GM19099 (cell line): ENCODE data around the gene GAS7.

Experiments
- POLR2A ChIP-seq: IDR thresholded peaks from 3 replicates; pipeline ENCODE4 v1.6.1; 2011; ENCODE audit warnings: low read depth; ENCODE audit not compliant: insufficient read length; ENCODE audit errors: extremely low read depth

Gene GAS7

GRCh38 chr17:9973669-9974447 is 224.5 kb downstream of the GAS7 start:
- no peak for TF ChIP-seq POLR2A

GRCh38 chr17:9971991-9972390 is 226.4 kb downstream of the GAS7 start:
- TF ChIP-seq POLR2A, result no peak

GRCh38 chr17:9969301-9969935 is 229.0 kb downstream of the GAS7 start:
- no peak for TF ChIP-seq POLR2A

DNA sequence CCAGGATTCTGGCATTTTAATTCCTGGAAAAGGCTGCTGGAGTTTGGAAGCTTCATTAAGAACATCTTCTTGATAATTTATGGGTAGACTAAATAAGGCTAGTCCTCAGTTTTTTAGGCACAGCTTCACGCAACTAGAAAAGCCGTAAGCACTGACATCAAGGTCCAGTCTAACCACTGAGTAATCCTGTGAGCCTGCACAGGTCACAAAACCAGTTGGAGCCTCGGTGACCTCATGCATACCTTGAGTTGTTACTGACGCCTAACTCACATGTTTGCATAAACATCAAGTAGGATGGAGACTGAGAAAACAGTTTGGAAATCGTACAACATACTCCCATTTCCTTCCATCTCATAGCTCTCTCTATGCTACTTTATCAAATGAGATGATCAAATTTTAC is 229.5 kb downstream of the GAS7 start:
- TF ChIP-seq POLR2A, result no peak

DNA sequence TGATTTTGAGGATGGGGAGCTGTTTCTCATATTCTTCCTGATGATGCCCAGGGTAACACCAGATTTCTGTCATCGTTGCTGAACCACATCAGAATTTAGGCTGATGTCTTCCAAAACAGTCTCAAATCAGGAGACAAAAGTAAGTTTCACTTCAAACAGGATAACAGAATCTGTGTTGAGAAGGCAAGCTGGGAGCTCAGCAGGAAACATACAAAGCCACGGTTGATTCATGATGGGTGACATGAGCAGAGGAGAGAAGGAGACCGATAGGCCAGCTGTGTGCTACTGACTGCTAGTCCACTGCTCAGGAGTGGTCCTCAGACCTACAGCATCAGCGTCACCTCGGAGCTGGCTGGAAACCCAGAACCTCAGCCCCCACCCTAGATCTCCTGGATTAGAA is 230.4 kb downstream of the GAS7 start:
- TF ChIP-seq POLR2A, result no peak

GRCh38 chr17:9959377-9959981 is 238.9 kb downstream of the GAS7 start:
- no peak for TF ChIP-seq POLR2A

GRCh38 chr17:9958586-9959281 is 239.7 kb downstream of the GAS7 start:
- no peak for TF ChIP-seq POLR2A

DNA sequence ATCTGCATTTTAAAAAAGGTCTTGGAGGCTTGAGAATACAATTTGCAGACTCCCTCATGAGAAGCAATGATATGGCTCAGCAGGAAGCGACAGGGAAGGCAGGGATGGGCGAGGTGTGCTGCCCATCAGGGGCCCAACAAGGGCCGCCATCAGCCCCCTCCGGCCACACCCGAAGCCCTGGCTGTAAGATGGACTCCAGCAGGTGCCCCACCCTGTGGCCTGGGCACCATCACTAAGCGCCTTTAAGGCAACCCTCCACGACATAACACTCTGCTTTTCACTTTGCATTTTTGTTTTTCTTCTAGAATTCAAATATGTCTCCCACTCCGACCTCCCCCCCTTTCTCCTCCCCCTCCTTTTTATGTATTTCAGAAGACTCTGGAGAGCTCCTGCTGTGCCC is 241.2 kb downstream of the GAS7 start:
- TF ChIP-seq POLR2A, result no peak

GRCh38 chr17:9956474-9957131 is 241.8 kb downstream of the GAS7 start:
- no peak for TF ChIP-seq POLR2A

- no peak for TF ChIP-seq POLR2A
Observed at GRCh38 chr17:9953492-9953891, 244.9 kb downstream of the GAS7 start.

GRCh38 chr17:9951803-9952202 is 246.6 kb downstream of the GAS7 start:
- TF ChIP-seq POLR2A, result no peak

DNA sequence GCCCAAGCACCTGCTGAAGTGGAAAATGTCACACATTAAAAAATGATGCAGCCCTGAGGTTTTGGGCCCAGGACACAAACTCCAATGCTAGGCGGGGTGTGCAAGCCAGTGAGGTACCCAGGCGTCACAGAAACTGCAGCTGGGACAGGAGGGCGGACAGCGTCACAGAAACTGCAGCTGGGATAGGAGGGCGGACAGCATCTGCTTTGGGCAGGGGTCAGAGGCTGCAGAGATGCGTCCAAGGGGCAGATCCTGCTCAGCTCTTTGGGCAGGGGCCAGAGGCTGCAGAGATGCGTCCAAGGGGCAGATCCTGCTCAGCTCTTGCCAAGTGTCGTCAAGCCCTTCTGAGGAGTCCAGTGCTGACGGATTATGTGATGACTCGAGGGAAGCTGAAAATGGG is 249.5 kb downstream of the GAS7 start:
- TF ChIP-seq POLR2A, result no peak

DNA sequence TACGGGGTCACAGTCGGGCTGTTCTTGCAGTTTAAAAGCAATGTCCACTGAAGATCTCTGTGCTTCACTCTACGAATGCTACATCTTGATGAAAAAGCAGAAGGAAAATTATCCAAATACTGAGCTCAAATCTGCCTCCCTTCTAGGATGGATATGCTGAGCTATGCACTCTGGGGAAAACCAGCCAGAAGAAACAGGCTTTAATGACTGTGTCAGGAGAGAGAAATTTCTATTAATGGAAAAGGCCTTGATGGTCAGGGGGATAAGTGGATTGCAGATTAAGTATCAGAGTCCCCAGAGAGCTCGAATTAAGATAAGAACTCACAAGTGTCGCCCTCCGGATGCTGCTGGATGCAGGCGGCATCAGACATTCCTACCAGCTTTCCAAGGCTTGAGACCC is 253.7 kb downstream of the GAS7 start:
- no peak for TF ChIP-seq POLR2A

- no peak for TF ChIP-seq POLR2A
Observed at GRCh38 chr17:9943343-9943742, 255.1 kb downstream of the GAS7 start.

DNA sequence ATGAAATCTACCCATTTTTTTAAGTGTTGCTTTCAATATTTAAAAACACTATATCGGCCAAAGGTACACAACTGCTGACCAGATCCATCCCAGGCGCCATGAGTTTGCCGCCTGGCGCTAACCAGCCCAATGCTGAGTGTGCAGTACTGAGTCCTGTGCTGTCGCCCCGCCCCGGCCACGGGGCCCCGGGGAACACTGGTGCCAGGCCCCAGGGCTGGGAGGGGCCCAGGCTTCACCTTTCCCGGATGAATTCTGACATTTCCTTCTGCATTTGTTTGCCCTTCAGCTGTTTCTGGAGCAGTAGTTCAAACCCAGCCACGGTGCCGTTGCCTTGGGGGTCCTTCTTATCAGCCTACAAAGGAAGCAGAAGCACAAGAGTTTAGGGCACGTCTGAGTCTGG is 255.5 kb downstream of the GAS7 start:
- TF ChIP-seq POLR2A, result no peak
